CD4-positive, alpha-beta T cell treated with Interleukin-4 for 4 hours (primary cell): ENCODE results near the gene TBCK.
A peak's percentile ranks its signal among the peaks of the same experiment; 100 is the strongest.
"Not testable (repeated sequence)": the region's sequence is repeated elsewhere in the genome, so short reads cannot be mapped to it uniquely, and the experiment has no call there.

Source experiments
- DNase-seq: peaks from one replicate; pipeline ENCODE4 v3.0.0-alpha.2; 2020

The TBCK gene

DNA sequence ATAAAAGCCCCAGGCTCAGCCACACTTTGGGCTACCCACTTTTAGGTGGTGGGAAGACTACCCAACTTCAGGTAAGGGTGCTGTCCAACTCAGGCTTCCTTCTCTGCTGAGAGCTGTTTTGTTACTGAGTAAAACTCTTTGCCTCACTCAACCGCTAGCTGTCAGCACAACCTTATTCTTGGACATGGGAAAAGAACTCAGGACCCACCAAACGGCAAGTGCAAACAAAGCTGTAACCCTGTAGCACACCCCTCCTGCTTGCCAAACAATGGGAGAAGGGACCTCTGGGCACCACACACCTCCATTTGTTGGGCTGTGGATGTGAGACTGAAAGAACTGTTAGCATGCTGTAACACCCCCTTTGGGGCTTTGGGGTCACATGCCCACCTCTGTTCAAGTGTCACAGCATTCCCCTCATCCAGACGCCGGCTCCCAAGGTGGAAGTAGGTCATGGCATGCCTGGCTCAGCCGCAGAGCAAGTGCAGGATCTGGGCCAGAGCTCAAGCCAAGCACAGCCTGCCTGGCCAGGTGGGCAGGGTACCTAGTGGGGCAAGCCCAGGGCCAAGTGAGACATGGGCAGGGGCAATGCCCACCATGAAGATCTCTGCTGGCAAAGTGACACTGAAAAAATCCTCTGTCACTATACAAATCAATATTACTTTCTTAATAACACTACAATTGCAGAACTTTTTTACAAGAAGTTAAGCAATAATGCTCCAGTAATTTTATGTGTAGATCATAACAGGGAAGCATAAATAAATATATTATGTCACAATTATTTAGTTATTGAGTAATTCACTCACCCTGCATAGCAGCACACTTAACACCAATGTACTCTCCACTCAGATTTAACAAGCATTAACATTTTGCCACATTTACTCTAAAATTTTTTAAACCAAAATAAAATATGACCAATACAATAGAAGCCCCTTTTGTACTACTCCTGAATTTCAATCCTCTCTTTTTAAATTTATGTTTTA is 107.2 kb downstream of the TBCK start:
- DNase-seq: no peak

DNA sequence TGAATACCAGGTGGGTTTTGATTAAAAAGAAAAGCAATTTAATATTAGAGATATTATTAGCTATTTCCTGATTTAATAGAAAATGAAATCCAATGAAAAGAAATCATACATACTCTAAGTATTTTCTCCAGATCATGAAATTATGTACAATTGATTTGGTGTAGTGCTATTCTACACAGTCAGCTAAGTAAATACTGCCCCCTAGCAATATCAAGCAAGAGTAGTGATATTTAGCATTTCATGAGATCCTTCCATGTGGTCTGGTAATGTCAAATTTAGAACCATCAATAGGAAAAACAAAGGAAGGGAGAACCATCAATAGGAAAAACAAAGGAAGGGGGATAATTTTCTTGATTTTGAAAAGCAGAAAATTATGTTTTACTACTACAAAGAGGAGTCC is 114.6 kb downstream of the TBCK start:
- peak; percentile 19 for DNase-seq

DNA sequence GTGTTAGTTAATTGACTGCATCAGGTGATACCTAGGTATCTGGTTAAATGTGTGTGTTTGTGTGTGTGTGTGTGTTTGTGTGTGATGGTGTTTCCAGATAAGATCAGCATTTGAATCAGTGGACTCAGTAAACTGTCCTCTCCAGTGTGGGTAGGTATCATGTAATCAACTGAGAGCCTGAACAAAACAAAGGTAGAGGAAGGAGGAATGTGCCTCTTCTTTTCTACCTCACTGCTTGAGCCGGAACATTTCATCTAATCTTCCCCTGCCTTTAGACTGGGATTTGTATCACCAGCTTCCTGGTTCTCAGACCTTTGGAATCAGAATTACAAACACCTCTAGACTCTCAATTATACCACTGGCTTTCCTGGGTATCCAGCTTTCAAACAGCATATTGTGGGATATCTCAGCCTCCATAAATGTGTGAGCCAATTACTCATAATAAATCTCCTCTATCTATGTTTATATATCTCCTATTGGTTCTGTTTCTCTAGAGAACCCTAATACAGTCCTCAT is 120.5 kb downstream of the TBCK start:
- no peak for DNase-seq

DNA sequence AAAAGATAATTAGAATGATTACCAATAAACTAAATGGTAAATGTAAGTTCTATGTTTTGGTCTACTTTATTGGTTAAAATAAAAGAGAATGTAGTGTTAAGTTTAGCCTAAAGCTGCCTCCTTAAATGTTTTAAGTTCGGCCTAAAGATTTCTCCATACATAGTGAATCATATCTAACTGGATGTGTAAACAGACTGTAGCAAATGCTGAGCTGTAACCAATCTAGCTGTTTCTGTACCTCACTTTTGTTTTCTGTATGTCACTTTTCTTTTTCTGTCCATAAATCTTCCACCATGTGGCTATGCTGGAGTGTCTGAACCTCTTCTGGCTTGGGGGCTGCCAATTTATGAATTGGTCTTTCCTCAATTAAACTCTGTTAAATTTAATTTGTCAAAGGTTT is 121.2 kb downstream of the TBCK start:
- DNase-seq: no peak

DNA sequence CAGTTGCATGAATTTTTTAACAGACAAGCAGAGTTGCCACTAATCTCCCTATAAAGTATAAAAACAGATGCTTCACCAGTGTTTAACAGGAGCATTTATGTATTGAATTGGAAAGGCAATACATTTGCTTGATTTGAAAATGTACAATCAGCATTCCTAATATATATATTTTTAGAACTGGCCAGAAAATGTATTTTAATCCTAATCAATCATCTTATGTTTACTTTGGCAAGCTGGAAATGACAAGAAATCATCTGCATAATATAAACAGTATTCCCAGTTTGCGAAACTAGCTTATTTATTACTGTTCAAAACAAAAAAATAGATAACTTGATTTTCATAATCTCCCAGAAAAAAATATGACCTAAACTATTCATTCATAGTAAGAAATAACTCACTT is 123.9 kb downstream of the TBCK start:
- DNase-seq: no peak

DNA sequence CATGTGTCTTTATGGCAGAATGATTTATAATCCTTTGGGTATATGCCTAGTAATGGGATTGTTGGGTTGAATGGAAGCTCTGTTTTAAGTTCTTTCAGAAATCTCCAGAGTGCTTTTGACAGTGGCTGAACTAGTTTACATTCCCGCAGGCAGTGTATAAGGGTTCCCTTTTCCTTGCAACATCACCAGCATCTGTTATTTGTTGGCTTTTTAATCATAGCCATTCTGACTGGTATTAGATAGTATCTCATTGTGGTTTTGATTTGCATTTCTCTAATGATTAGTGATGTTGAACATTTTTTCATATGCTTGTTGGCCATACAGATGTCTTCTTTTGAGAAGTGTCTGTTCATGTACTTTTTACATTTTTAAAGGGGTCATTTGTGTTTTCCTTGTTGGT is 129.8 kb downstream of the TBCK start:
- DNase-seq: no peak

DNA sequence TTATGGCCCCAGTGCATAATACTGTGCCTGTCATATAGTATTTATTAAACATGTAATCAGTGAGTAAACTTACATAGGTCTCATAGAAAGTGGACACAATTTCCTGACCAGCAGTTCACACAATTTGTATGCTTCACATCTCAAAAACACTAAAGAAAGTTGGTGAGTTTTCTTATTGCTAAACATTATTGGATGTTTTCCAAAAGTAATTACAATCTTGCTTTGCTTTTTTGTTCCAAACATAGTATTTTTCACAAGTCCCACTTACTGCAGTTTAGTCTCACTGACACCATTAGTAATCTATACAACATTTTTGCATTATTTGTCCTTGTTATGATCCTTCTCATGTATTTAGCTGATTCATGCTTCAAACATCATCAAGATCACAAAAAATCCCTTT is 132.5 kb downstream of the TBCK start:
- no peak for DNase-seq

DNA sequence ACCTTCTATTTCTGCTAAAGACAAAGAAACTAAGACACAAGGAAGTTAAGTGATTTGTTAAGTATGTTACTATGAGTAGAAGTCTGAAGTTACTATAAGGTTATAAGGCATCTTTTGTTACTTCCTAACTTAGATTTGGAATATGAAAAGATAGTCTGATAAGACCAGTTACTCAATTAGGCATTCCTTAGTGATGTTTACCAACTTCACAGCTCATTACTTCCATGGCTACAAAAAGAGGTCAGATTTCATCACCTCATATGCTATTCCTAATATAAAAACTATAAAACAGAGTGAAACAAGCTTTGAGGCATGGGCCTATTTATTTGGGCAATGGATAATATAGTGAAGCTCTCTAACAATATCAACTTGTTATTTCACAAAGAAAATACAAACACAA is 143.1 kb downstream of the TBCK start:
- DNase-seq: no peak

DNA sequence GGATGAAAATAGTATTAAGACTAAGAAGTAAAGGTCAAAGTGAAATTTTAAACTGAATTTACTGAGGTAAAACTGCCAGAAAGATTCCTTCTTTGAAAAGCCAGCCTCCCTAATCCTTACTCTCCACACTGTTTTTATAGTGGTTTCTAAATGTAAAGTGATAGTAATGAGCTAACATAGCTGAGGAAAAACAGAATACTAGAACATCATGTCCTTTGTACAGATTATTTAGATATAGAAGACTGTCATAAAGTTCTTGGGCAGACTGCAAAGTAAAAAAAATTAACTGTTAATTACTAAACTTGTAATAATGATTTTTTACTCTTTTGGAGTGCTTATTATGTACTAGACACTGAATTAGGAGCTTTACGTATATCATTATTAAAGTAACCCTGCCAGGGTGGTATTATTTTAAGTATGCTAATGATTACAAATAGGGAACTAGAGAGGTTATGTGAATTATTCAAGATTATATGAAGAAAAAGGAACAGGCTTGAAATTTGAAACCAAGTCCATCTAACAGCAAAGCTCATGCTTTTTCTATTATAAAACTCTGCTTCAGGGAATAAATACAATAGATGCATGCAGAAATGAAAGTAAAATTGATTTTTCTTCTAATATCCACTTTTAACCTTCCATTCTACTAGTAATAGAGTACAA is 150.5 kb downstream of the TBCK start:
- DNase-seq: no peak

DNA sequence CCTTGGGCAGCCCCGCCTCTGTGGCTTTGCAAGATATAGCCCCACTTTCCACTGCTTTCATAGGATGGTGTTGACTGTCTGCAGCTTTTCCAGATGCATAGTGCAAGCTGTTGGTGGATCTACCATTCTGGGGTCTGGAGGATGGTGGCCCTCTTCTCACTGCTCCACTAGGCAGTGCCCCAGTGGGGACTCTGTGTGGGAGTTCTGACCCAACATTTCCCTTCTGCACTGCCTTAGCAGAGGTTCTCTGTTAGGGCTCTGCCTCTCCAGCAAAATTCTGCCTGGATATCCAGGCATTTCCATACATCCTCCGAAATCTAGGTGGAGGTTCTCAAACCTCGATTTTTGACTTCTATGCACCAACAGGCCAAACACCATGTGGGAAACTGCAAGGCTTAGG is 153.7 kb downstream of the TBCK start:
- DNase-seq: no peak

DNA sequence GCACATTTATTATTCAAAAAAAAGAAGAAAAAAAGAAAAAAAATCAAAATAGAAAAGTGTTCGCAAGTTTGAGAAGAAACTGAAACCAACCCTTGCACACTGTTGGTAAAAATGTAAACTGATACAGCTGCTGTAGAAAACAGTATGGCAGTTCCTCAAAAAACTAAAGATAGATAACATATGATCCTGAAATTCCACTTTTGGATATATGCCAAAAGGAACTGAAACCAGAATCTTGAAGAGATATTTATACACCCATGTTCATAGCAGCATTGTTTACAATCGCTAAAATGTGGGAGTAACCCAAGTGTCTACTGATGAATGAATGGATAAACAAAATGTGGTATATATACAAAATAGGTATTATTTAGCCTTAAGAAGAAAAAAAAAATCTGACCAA is 155.4 kb downstream of the TBCK start:
- DNase-seq: no peak

DNA sequence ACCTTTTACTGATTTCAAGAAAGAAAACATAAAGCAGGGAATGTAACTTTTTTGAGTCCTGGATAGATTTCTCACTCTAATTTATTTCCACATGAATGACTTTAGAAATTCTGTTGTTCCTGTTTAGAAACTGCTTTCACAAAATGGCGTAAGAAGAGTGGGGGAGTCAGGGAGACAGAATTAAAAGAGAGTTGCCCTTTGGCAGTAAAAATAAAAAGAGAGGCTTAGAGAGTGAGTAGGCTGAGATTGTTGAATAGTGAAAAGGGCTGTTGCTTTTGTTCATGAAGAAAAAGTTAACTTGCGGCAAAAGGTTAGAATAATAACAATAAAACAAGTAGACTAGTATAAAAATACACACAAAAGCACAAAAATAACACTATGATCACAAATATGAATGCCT is 166.1 kb downstream of the TBCK start:
- DNase-seq: no peak

DNA sequence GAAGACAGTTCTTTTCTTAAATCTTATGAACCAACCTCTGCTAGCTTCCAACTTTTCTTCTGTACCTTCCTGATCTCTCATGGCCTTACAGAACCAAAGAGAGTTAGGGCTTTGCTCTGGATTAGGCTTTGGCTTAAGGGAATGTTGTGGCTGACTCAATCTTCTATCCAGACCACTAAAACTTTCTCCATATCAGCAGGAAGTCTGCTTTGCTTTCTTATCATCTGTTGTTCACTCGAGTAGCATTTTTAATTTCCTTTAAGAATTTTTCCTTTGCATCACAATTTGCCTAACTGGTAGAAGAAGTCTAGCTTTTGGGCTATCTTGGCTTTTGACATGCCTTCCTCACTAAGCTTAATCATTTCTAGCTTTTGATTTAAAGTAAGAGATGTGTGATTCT is 167.0 kb downstream of the TBCK start:
- no peak for DNase-seq

DNA sequence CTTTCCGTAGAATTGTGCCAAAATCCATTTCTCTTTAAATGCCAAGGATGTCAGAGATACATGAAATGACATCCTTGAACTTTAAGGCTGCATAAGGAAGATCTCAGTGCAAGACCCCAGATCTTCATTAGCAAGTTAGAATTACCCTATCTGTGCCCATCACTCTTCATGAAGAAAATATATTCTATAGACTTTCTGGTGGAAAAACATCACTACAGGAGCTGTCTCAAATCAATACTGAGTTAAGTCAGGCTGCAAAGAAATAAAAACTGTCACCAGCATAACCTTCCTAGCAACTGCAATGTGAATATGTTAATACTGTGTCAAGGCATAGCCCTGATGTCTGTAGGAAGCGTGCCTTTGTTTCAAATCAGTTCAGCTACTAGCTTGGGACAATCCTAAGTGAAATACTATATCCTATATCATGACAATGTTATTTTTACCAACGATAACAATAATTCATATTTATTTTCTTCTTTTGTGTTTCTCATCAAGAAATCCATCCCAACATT is 173.3 kb downstream of the TBCK start:
- DNase-seq: no peak

DNA sequence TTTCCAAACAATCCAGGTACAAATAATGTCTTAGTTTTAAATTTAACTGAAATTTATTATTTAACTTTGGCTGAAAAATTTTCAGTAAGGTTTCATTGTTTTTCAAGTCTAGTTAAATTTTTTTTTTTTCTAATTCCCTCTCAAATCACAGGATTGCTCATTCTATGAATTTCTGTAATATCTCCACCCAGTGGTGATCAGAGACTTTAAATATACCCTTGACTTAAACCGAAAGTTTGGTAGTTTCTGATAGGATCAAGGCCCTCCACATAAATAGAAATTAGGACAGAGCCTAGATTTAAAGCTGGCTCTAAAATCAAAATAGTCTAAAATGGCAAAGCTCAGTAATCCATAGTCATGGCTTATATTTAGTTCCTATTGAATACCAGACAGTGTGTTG is 175.4 kb downstream of the TBCK start:
- DNase-seq: no peak

DNA sequence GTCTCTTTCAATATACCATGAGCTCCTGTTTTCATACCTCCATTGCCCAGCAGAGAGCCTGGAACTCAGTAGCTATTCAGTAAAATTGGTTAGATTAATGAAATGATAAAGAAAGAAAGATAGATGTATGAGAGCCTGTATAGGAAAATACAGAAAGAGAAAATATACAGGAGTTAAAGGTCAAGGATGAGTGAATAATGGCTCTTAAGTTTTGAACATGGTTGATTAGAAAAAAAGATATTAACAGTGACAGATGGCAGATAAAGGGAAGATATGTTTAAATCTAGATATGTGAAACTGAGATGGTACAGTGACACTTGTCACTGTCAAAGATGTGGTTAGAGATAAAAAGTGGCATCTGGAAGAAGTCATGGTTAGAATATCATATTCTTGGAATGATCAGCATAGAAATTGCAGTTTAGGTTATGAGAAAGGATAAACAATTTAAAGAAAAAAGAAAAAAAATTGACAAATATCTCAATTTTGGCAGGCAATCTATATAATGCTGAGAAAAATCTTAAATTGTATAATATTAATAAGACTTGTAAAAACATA is 179.2 kb downstream of the TBCK start:
- no peak for DNase-seq

DNA sequence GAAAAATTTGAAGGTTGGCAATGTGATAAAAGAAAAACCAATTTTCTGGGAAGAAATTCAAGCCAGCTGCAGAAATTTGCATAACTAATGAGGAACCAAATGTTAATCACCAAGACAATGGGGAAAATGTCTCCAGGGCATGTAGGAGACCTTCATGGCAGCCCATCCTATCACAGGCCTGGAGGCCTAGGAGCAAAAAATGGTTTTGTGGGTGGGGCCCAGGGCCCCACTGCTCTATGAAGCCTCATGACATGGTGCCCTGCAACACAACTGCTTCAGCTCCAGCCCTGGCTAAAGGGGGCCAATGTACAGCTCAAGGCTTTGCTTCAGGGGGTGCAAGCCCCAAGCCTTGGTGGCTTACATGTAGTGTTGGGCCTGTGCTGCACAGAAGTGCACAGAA is 184.0 kb downstream of the TBCK start:
- DNase-seq: no peak

DNA sequence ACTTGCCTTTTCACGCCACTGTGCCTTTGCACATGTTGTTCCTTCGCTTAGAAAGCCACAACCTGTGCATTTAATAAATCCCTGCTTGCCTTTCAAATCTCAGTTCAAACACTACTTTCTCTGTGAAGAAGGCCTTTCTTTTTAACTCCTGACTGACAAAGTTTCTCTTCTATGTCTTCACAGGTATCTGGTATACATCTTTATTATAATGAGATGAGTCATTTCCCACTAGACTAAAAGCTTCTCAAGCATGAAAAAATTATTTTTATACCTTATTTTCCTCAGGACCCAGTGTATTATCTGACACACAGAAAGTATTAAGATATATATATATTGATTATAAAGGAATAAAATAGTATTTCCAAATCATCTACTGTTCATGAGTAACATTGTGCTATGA is 189.9 kb downstream of the TBCK start:
- no peak for DNase-seq

DNA sequence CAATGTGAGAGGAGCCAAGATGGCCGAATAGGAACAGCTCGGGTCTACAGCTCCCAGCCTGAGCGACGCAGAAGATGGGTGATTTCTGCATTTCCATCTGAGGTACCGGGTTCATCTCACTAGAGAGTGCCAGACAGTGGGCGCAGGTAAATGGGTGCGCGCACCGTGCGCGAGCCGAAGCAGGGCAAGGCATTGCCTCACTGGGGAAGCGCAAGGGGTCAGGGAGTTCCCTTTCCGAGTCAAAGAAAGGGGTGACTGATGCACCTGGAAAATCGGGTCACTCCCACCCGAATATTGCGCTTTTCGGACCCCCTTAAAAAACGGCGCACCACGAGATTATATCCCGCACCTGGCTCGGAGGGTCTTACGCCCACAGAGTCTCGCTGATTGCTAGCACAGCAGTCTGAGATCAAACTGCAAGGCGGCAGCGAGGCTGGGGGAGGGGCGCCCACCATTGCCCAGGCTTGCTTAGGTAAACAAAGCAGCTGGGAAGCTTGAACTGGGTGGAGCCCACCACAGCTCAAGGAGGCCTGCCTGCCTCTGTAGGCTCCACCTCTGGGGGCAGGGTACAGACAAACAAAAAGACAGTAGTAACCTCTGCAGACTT is 196.0 kb downstream of the TBCK start:
- not testable (repeated sequence) for DNase-seq

DNA sequence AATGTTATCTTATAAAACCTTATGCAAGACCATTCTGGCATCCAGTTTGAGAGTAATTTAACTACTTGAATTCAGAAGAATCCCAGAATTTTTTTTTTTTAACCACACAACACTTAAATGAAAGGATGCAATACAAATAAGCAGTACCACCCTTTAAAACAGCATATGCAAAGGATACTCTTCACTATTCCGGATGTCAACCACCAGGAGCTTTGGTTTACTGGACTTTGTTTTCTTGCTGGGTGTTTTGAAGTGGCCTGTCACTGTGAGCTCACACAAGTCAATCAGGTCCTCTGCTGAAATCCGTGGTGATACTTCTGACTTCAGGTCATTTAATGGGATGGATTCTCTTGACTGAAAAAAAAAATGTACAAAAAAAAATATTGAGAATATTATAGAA is 200.0 kb downstream of the TBCK start:
- no peak for DNase-seq

DNA sequence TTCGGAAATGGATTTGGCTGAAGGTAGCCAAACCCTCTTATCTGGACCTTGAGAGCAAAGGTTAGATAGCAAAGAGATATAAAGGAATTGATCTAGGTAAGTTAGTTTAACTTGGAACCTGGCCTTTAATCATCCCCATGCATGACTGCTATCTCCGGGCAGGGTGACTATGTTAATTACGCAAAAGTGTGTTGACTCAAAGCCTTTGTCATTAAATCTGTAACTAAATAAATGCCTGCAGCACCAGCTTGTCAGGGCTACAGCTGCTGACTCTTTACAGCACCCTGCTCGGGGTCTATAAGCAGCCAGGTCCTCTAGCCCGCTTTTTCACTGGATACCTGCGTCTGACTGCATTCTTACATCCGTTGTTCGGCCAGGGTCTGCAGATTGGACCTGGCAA is 201.7 kb downstream of the TBCK start:
- DNase-seq: no peak

DNA sequence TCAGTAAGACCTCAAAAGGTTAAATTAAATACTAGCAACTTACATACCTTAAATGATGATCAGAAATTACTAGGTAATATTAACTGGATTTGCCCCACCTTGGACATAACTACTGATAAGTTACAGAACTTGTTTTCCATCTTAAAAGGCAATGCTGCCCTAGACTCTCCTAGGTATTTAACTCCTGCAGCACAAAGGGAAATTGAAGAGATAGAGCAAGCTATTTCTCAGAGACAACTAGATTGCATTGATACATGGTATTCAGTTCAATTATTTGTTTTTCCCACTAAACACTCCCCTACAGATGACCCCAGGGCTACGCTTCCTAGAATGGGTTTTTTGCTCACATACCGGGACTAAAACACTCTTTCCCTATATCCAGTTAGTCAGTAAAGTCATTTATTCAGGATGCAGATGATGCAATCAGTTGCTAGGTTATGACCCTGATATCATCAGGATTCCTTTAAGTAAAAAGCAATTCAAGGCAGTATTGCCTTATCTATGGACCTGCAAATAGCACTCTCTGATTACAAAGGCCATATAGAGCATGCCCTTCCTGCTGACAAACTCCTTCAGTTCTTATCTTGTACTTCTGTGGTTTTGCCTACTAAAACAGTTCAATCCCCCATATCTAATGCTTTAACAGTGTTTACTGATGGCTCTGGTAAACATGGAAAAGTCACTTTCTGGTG is 204.1 kb downstream of the TBCK start:
- DNase-seq: not testable (repeated sequence)

DNA sequence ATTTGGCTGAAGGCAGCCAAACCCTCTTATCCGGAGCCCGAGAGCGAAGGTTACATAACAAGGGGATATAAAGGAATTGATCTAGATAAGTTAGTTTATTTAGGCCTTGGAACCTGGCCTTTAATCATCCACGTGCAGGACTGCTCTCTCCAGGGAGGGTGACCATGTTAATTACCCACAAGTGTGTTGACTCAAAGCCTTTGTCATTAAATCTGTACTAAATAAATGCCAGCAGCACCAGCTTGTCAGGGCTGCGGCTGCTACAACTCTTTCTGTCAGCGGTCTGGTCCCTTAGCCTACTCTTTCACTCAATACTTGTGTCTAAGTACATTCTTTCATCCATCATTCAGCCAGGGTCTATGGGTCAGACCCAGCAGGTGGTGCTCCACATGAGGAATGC is 206.1 kb downstream of the TBCK start:
- DNase-seq: no peak
